ENCODE measurements around the gene OR5T3. TPM values are rescaled to one million over a fixed set of nuclear protein-coding genes. Genes with fewer than 3 reads are reported as not detected.

The OR5T3 gene
- not detected for total RNA-seq

DNA sequence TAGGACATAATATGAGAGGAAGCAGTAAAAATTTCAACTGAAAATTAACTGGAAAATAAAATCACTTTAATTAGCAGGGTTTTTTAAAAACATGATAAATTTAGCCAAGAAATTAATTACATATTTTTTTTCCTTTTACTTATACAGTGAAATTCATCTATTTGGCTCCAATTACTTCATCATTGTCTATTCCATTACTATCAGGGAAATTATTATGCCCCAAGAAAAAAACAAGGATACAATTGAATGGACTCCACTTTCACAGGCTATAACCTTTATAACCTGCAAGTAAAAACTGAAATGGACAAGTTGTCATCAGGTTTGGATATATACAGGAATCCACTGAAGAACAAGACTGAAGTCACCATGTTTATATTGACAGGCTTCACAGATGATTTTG lies at the start of gene OR5T3:
Gene OR5T3 (plus strand): TSS at position 301 of the 400 bp plus-strand sequence. CDS start 0 bp downstream, at position 301.

DNA sequence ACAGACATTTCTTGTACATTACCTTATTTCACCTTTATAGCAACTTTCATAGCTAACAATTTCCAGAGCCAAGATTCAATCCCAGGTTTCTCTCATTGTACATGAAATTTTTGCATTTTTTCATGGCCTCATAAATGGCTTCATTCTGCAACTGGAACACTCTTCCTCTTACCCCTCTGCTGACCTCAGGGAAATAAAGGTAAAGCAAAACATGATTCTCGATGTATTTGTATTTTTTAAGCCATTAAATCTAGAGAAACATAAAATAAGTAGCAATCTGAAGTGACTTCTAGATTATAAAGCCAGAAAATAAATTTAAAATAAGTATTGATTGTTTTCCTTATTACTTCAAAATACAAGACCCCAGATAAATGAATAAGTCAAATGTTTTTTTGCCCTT lies 17.9 kb upstream of the OR5T3 start, which contains the start of gene OR5T2:
Gene OR5T2 (minus strand): TSS at position 101 of the 400 bp plus-strand sequence. CDS start 1,193 bp downstream, outside the sequence.

DNA sequence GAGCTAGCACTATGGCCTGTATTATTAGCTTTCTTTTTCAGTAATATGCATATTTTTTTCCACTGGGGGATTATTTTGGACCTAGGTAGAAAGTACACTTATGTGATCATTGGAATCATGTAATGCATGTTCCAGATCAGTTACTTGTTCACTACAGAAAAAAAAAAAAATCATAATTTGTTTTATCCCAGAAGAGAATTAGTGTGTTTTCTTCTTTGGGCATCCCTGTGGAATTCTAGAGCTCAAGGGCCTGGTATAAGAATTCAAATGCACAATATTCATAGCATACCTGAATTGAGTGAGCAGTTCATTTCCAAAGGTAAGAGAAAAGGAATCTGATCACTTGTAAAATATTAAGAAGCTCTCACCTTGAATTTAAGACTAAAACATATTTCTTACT lies 21.8 kb downstream of the OR5T3 start, which contains the start of gene OR5T1:
Gene OR5T1 (plus strand): TSS at position 301 of the 400 bp plus-strand sequence. CDS start 1,485 bp downstream, outside the sequence.

DNA sequence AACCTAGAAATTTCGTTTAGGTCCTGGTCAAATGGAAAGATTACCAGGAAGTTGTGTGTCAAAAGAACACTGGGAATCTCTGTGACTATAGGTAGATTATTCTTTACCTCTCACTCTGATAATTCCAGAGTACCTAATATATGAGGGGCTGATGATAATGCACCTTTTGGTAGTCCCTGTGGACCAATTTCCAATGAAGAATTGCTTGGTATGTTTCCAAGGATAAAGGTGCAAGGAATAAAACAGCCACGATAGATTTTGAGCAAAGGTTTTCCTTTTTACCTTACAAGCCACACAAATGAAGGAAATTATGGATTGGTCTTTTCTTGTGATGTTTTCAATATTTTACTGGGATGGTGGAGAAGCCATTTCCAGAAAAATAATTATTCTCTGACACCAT lies 40.1 kb downstream of the OR5T3 start, which contains the start of gene OR8H1:
Gene OR8H1 (minus strand): TSS at position 101 of the 400 bp plus-strand sequence. CDS start 1,192 bp downstream, outside the sequence.

Other genes with a start within 250 kb of the OR5T3 start
- not detected for gene OR5AS1, start 224.6 kb upstream of the OR5T3 start, total RNA-seq
- not detected for gene OR8I2, start 158.9 kb upstream of the OR5T3 start, total RNA-seq
- not detected for gene OR8H2, start 148.6 kb upstream of the OR5T3 start, total RNA-seq
- gene OR8H3, start 129.9 kb upstream of the OR5T3 start, total RNA-seq = not detected
- not detected for gene OR8J3, start 112.1 kb upstream of the OR5T3 start, total RNA-seq
- not detected for gene OR8K5, start 91.9 kb upstream of the OR5T3 start, total RNA-seq
- not detected for gene OR5J2, start 75.6 kb upstream of the OR5T3 start, total RNA-seq
- not detected for gene OR5T2, start 18.0 kb upstream of the OR5T3 start, total RNA-seq
- gene OR5T1, start 21.9 kb downstream of the OR5T3 start, total RNA-seq = not detected
- not detected for gene OR8H1, start 40.0 kb downstream of the OR5T3 start, total RNA-seq
- gene OR8K3, start 62.9 kb downstream of the OR5T3 start, total RNA-seq = not detected
- not detected for gene OR8K1, start 93.8 kb downstream of the OR5T3 start, total RNA-seq
- gene OR8J1, start 102.0 kb downstream of the OR5T3 start, total RNA-seq = not detected
- gene OR8U1, start 123.4 kb downstream of the OR5T3 start, total RNA-seq = not detected
- gene OR5AL1, start 160.4 kb downstream of the OR5T3 start, total RNA-seq = not detected
- gene OR5M3, start 221.1 kb downstream of the OR5T3 start, total RNA-seq = not detected
- not detected for gene OR5M8, start 239.1 kb downstream of the OR5T3 start, total RNA-seq

Data from metanephros (tissue), 1 donor.